ENCODE measurements around the gene WNT7A. TPM values are rescaled to one million over a fixed set of nuclear protein-coding genes. Genes with fewer than 3 reads are reported as not detected.

The WNT7A gene
- total and polyA plus RNA-seq, 2 donors, result 0.08 TPM; not detected in 1

GRCh38 chr3:13841826-13842225 lies 38.0 kb downstream of the WNT7A start:
- DNase-seq (ENCODE audit: extremely low spot score), result no peak
- no peaks in the 10 kb centered on the region for H3K4me1 ChIP-seq (ENCODE audit: insufficient read depth)
- WGBS, result 71% methylated on average over 4 of the region's 4 CpGs
- no peak overlapping the region for H3K27ac ChIP-seq (ENCODE audit: low read depth)
- no peaks in the 10 kb centered on the region for H3K36me3 ChIP-seq (ENCODE audit: insufficient read depth)
- H3K4me3 ChIP-seq (ENCODE audit: low read depth, low read length), result no peak overlapping the region

- DNase-seq (ENCODE audit: extremely low spot score), result no peak
- Histone ChIP-seq H3K27ac (ENCODE audit: low read depth) (no peak overlapping the region), H3K4me1 (ENCODE audit: insufficient read depth) (no peaks in the 10 kb centered on the region), H3K36me3 (ENCODE audit: insufficient read depth) (no peaks in the 10 kb centered on the region), H3K4me3 (ENCODE audit: low read depth, low read length) (no peak overlapping the region)
- WGBS, result 66% methylated on average over 8 of the region's 8 CpGs
Observed at GRCh38 chr3:13841141-13841540, 38.7 kb downstream of the WNT7A start.

GRCh38 chr3:13840456-13840855 lies 39.4 kb downstream of the WNT7A start:
- Histone ChIP-seq H3K27ac (ENCODE audit: low read depth) (no peak overlapping the region), H3K36me3 (ENCODE audit: insufficient read depth) (no peaks in the 10 kb centered on the region), H3K4me1 (ENCODE audit: insufficient read depth) (no peaks in the 10 kb centered on the region), H3K4me3 (ENCODE audit: low read depth, low read length) (no peak overlapping the region)
- WGBS, result 72% methylated on average over 2 of the region's 2 CpGs
- DNase-seq (ENCODE audit: extremely low spot score), result no peak

GRCh38 chr3:13839726-13840340 lies 40.0 kb downstream of the WNT7A start:
- DNase-seq (ENCODE audit: extremely low spot score), result no peak
- H3K27ac ChIP-seq (ENCODE audit: low read depth), result no peak overlapping the region
- 40% methylated on average over 5 of the region's 5 CpGs for WGBS
- no peaks in the 10 kb centered on the region for H3K4me1 ChIP-seq (ENCODE audit: insufficient read depth)
- no peak overlapping the region for H3K4me3 ChIP-seq (ENCODE audit: low read depth, low read length)
- H3K36me3 ChIP-seq (ENCODE audit: insufficient read depth), result no peaks in the 10 kb centered on the region

GRCh38 chr3:13839253-13839652 lies 40.6 kb downstream of the WNT7A start:
- H3K27ac ChIP-seq (ENCODE audit: low read depth), result no peak overlapping the region
- 58% methylated on average over 4 of the region's 4 CpGs for WGBS
- no peaks in the 10 kb centered on the region for H3K4me1 ChIP-seq (ENCODE audit: insufficient read depth)
- H3K4me3 ChIP-seq (ENCODE audit: low read depth, low read length), result no peak overlapping the region
- no peaks in the 10 kb centered on the region for H3K36me3 ChIP-seq (ENCODE audit: insufficient read depth)
- DNase-seq (ENCODE audit: extremely low spot score), result no peak

GRCh38 chr3:13838421-13838820 lies 41.5 kb downstream of the WNT7A start:
- no peaks in the 10 kb centered on the region for H3K4me1 ChIP-seq (ENCODE audit: insufficient read depth)
- H3K36me3 ChIP-seq (ENCODE audit: insufficient read depth), result no peaks in the 10 kb centered on the region
- H3K4me3 ChIP-seq (ENCODE audit: low read depth, low read length), result no peak overlapping the region
- H3K27ac ChIP-seq (ENCODE audit: low read depth), result no peak overlapping the region
- no peak for DNase-seq (ENCODE audit: extremely low spot score)
- WGBS, result 71% methylated on average over 4 of the region's 4 CpGs

GRCh38 chr3:13837751-13838150 lies 42.1 kb downstream of the WNT7A start:
- H3K4me3 ChIP-seq (ENCODE audit: low read depth, low read length), result no peak overlapping the region
- H3K36me3 ChIP-seq (ENCODE audit: insufficient read depth), result no peaks in the 10 kb centered on the region
- no peak for DNase-seq (ENCODE audit: extremely low spot score)
- no peak overlapping the region for H3K27ac ChIP-seq (ENCODE audit: low read depth)
- WGBS, result 81% methylated on average over 10 of the region's 10 CpGs
- no peaks in the 10 kb centered on the region for H3K4me1 ChIP-seq (ENCODE audit: insufficient read depth)

- Histone ChIP-seq H3K4me1 (ENCODE audit: insufficient read depth) (no peaks in the 10 kb centered on the region), H3K36me3 (ENCODE audit: insufficient read depth) (no peaks in the 10 kb centered on the region), H3K27ac (ENCODE audit: low read depth) (no peak overlapping the region), H3K4me3 (ENCODE audit: low read depth, low read length) (no peak overlapping the region)
- 75% methylated on average over 12 of the region's 12 CpGs for WGBS
- DNase-seq (ENCODE audit: extremely low spot score), result no peak
Observed at GRCh38 chr3:13836658-13837587, 42.9 kb downstream of the WNT7A start.

- Histone ChIP-seq H3K27ac (ENCODE audit: low read depth) (no peak overlapping the region), H3K36me3 (ENCODE audit: insufficient read depth) (no peaks in the 10 kb centered on the region), H3K4me1 (ENCODE audit: insufficient read depth) (no peaks in the 10 kb centered on the region), H3K4me3 (ENCODE audit: low read depth, low read length) (no peak overlapping the region)
- 76% methylated on average over 9 of the region's 9 CpGs for WGBS
- no peak for DNase-seq (ENCODE audit: extremely low spot score)
Observed at GRCh38 chr3:13835246-13835645, 44.6 kb downstream of the WNT7A start.

- no peak for DNase-seq (ENCODE audit: extremely low spot score)
- WGBS, result 67% methylated on average over 14 of the region's 14 CpGs
- no peaks in the 10 kb centered on the region for H3K4me1 ChIP-seq (ENCODE audit: insufficient read depth)
- no peak overlapping the region for H3K4me3 ChIP-seq (ENCODE audit: low read depth, low read length)
- H3K27ac ChIP-seq (ENCODE audit: low read depth), result no peak overlapping the region
- H3K36me3 ChIP-seq (ENCODE audit: insufficient read depth), result no peaks in the 10 kb centered on the region
Observed at GRCh38 chr3:13834258-13835035, 45.4 kb downstream of the WNT7A start.

GRCh38 chr3:13833506-13834257 lies 46.2 kb downstream of the WNT7A start:
- 81% methylated on average over 9 of the region's 9 CpGs for whole genome bisulfite sequencing
- no peaks in the 10 kb centered on the region for H3K4me1 ChIP-seq (ENCODE audit: insufficient read depth)
- DNase-seq (ENCODE audit: extremely low spot score), result no peak
- no peak overlapping the region for H3K27ac ChIP-seq (ENCODE audit: low read depth)
- H3K36me3 ChIP-seq (ENCODE audit: insufficient read depth), result no peaks in the 10 kb centered on the region
- H3K4me3 ChIP-seq (ENCODE audit: low read depth, low read length), result no peak overlapping the region

- Histone ChIP-seq H3K4me1 (ENCODE audit: insufficient read depth) (no peaks in the 10 kb centered on the region), H3K4me3 (ENCODE audit: low read depth, low read length) (no peak overlapping the region)
- no peak for DNase-seq (ENCODE audit: extremely low spot score)
Observed at GRCh38 chr3:13832130-13832529, 47.7 kb downstream of the WNT7A start.

GRCh38 chr3:13831386-13831996 lies 48.4 kb downstream of the WNT7A start:
- Histone ChIP-seq H3K36me3 (ENCODE audit: insufficient read depth) (no peaks in the 10 kb centered on the region), H3K4me3 (ENCODE audit: low read depth, low read length) (no peak overlapping the region), H3K4me1 (ENCODE audit: insufficient read depth) (no peaks in the 10 kb centered on the region), H3K27ac (ENCODE audit: low read depth) (no peak overlapping the region)
- 87% methylated on average over 8 of the region's 8 CpGs for WGBS
- no peak for DNase-seq (ENCODE audit: extremely low spot score)

More at GRCh38 chr3:13832130-13832529, 47.7 kb downstream of the WNT7A start:
- H3K27ac ChIP-seq (ENCODE audit: low read depth), result no peak overlapping the region
- no peaks in the 10 kb centered on the region for H3K36me3 ChIP-seq (ENCODE audit: insufficient read depth)

All from urinary bladder (tissue), 4 donors.